ENCODE data around the gene JAM3. TPM values are rescaled to one million over a fixed set of nuclear protein-coding genes. Genes with fewer than 3 reads are reported as not detected.
A peak's percentile ranks its signal among the peaks of the same experiment; 100 is the strongest.

JAM3 gene
- total and polyA plus RNA-seq, 2 of the 4 experiments (the other 2 are of a cell fraction), result 38.0 to 71.5 TPM

DNA sequence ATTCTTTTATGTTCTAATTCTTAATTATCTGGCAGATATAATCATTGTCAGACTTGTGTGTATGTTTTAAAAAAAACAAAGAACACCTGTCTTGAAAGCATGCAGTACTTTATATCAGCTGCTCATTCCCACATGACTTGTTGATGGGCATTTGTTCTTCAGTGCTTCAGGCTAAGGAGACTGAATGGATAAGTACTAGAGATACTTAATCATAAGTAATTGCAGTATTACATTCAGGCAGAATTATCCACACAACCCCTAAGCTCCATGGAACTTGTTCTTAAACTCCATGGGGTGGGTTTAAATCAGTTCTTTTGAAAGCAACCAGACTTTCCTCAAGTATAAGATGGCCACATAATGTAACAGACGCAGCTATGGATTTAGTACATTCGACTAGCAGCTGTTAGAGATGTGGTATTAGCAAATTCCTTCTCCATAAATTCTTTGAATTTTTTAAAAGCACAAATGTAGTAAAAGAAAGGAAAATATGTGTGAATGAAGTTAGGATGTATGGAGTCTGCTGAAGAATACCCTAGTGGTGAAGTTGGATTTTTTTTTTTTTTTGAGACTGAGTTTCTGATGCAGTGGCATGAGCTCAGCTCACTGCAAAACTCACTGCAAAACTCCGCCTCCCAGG, 3.0 kb downstream of the JAM3 start:
- Histone ChIP-seq H3K4me3 (ENCODE audit: insufficient read depth, low read depth, low read length) (no peak overlapping the region), H3K9ac (ENCODE audit: low read depth, low read length) (no peak overlapping the region), H4K5ac (ENCODE audit: low read depth, low read length) (no peak overlapping the region), H2BK120ac (ENCODE audit: low read depth, low read length) (no peak overlapping the region), H3K18ac (ENCODE audit: low read depth, low read length) (no peak overlapping the region), H3K27ac (ENCODE audit: insufficient read depth, low read length) (no peak overlapping the region), H3K9me3 (ENCODE audit: control insufficient read depth, insufficient read depth, low read length) (no peaks in the 10 kb centered on the region), H3K56ac (ENCODE audit: extremely low read depth, insufficient read depth, low read length) (no peak overlapping the region), H3K79me1 (ENCODE audit: low read depth in 1 of 2, low read length in 2 of 2) (peaks cover 12 to 41% of the 10 kb centered on the region in 2 experiments), H4K8ac (ENCODE audit: low read depth in 2 of 2, low read length in 2 of 2) (no peak overlapping the region), H3K4me2 (ENCODE audit: low read depth, low read length) (no peak overlapping the region), H2AK9ac (replicated peaks; ENCODE audit: low read depth, low read length, poor library complexity) (no peak overlapping the region), H2AFZ (replicated peaks; ENCODE audit: low read length, poor library complexity) (no peak overlapping the region), H3K36me3 (ENCODE audit: control insufficient read depth, insufficient read depth, low read length) (no peaks in the 10 kb centered on the region), H3K4ac (ENCODE audit: low read depth, low read length) (no peak overlapping the region), H3K23ac (ENCODE audit: low read depth, low read length) (no peak overlapping the region), H2BK20ac (ENCODE audit: low read depth, low read length) (no peak overlapping the region), H2BK5ac (ENCODE audit: low read depth, low read length, poor library complexity, severe bottlenecking) (no peak overlapping the region), H3K4me1 (ENCODE audit: control insufficient read depth, insufficient read depth, low read length) (peaks cover 2% of the 10 kb centered on the region; the same call in 1 of the 2 replicates), H3K9me1 (ENCODE audit: insufficient read depth, low read length) (no peaks in the 10 kb centered on the region), H4K20me1 (ENCODE audit: insufficient read depth, low read length) (peaks cover 7% of the 10 kb centered on the region; the same call in 1 of the 2 replicates), H4K91ac (ENCODE audit: insufficient read depth, low read depth, low read length) (no peak overlapping the region), H3K27me3 (ENCODE audit: control insufficient read depth, insufficient read depth, low read length) (no peaks in the 10 kb centered on the region; the same call in 1 of the 2 replicates), H3K14ac (replicated peaks; ENCODE audit: low read depth, low read length) (no peak overlapping the region), H2BK15ac (ENCODE audit: low read depth, low read length) (no peak overlapping the region), H2AK5ac (ENCODE audit: low read depth, low read length) (no peak overlapping the region)
- POLR2A ChIA-PET (ENCODE audit: unreplicated experiment), result interaction anchor here (0.6 kb wide), 2 partner anchors 12 to 48 kb away, joined by 3 read pairs; no protein-coding TSS in a partner anchor
- BruUV-seq (replicated peaks), result no TSS peak
- CTCF ChIA-PET, result interaction anchor here (0.6 to 1.7 kb wide), 8 partner anchors 11 to 724 kb away, joined by 3 to 6 read pairs (median 4); no protein-coding TSS in a partner anchor
- in situ Hi-C loops (cut with MboI; ENCODE audit: low sequenced_read_pairs) (no loop called here), intact Hi-C loops (cut with micrococcal nuclease) (no loop called here), dilution Hi-C loops (cut with HindIII; ENCODE audit: low sequenced_read_pairs, unreplicated experiment) (no loop called here)
- DNase-seq, result peak; percentile 16
- TF ChIP-seq MAFK (IDR thresholded peaks at IDR 0.05; ENCODE audit: low read depth, low read length) (no peak), MXI1 (IDR thresholded peaks at IDR 0.05; ENCODE audit: borderline replicate concordance, low read depth, low read length) (no peak), RCOR1 (IDR thresholded peaks at IDR 0.05; ENCODE audit: insufficient replicate concordance, low read length) (no peak), FOS (IDR thresholded peaks at IDR 0.05; ENCODE audit: low read depth, low read length) (no peak), RAD21 (IDR thresholded peaks at IDR 0.05; ENCODE audit: low read length) (no peak), CHD1 (IDR thresholded peaks at IDR 0.05; ENCODE audit: low read depth, low read length) (no peak), CEBPB (IDR thresholded peaks at IDR 0.05; ENCODE audit: low read depth, low read length) (no peak), RFX5 (IDR thresholded peaks at IDR 0.05; ENCODE audit: low read depth, low read length) (no peak), SMC3 (IDR thresholded peaks at IDR 0.05; ENCODE audit: low read depth, low read length) (no peak), MAZ (IDR thresholded peaks at IDR 0.05; ENCODE audit: borderline replicate concordance, low read depth, low read length) (no peak), NFE2L2 (IDR thresholded peaks at IDR 0.05; ENCODE audit: low read depth, low read length) (no peak), USF2 (IDR thresholded peaks at IDR 0.05; ENCODE audit: low read depth, low read length) (no peak), POLR2A (IDR thresholded peaks at IDR 0.05; ENCODE audit: low read depth, low read length) (no peak), BHLHE40 (IDR thresholded peaks at IDR 0.05; ENCODE audit: low read depth, low read length) (no peak)
- TF ChIP-seq, protein P1, sequence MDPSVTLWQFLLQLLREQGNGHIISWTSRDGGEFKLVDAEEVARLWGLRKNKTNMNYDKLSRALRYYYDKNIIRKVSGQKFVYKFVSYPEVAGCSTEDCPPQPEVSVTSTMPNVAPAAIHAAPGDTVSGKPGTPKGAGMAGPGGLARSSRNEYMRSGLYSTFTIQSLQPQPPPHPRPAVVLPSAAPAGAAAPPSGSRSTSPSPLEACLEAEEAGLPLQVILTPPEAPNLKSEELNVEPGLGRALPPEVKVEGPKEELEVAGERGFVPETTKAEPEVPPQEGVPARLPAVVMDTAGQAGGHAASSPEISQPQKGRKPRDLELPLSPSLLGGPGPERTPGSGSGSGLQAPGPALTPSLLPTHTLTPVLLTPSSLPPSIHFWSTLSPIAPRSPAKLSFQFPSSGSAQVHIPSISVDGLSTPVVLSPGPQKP (IDR thresholded peaks at IDR 0.05; ENCODE audit: borderline replicate concordance, low read depth, low read length), result no peak
- TF ChIP-seq, protein P2, sequence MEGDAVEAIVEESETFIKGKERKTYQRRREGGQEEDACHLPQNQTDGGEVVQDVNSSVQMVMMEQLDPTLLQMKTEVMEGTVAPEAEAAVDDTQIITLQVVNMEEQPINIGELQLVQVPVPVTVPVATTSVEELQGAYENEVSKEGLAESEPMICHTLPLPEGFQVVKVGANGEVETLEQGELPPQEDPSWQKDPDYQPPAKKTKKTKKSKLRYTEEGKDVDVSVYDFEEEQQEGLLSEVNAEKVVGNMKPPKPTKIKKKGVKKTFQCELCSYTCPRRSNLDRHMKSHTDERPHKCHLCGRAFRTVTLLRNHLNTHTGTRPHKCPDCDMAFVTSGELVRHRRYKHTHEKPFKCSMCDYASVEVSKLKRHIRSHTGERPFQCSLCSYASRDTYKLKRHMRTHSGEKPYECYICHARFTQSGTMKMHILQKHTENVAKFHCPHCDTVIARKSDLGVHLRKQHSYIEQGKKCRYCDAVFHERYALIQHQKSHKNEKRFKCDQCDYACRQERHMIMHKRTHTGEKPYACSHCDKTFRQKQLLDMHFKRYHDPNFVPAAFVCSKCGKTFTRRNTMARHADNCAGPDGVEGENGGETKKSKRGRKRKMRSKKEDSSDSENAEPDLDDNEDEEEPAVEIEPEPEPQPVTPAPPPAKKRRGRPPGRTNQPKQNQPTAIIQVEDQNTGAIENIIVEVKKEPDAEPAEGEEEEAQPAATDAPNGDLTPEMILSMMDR (conservative IDR thresholded peaks at IDR 0.05; ENCODE audit: low read depth, low read length), result no peak
- WGBS, 2 experiments (ENCODE audit: extremely low coverage in 2 of 2, insufficient read length in 1 of 2), result no CpG with 5 or more reads among the region's 3 CpGs
- no peak for ATAC-seq (ENCODE audit: low read depth)
